Suprapubic skin (tissue), 3 donors: ENCODE results near the gene GLIS1.

Experiments used
- POLR2A ChIP-seq, 2 donors: fragments of 450-650 bp; IDR thresholded peaks; one replicate each; pipeline ENCODE4 v1.6.1; 2017; ENCODE audit warnings: antibody characterized with exemption in 2 of 2, mild to moderate bottlenecking in 2 of 2, moderate library complexity in 2 of 2
- TF ChIP-seq, protein P1 (sequence below), 2 donors: fragments of 200-600 bp in 1 of 2; fragments of 450-650 bp in 1 of 2; sonication (generic) in 1 of 2; IDR thresholded peaks; one replicate each; pipeline ENCODE4 v1.5.1; 2016 to 2019; ENCODE audit warnings: antibody characterized with exemption in 2 of 2, mild to moderate bottlenecking in 1 of 2, moderate library complexity in 1 of 2

DNA sequence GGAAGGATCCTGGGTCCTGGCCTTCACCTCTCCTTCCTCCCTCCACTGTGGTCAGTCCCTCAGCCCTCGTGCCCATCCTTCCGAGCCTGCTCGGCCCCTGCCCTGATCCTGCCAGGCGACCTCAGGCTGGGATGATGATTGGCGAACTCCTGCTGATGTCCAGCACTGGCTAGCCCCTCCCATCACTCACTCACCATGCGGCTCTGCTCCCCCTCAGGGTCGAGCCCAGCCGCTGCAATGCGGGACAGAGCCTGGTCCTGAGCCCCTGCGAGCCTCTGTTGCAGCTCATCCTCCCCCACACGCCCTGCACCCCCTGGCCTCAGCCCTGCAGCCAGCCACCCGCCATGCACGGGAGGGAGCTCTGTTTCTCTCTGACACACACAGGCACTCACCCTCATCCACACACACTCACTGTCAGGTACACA is 179.6 kb downstream of the GLIS1 start:
- TF ChIP-seq, protein P1, sequence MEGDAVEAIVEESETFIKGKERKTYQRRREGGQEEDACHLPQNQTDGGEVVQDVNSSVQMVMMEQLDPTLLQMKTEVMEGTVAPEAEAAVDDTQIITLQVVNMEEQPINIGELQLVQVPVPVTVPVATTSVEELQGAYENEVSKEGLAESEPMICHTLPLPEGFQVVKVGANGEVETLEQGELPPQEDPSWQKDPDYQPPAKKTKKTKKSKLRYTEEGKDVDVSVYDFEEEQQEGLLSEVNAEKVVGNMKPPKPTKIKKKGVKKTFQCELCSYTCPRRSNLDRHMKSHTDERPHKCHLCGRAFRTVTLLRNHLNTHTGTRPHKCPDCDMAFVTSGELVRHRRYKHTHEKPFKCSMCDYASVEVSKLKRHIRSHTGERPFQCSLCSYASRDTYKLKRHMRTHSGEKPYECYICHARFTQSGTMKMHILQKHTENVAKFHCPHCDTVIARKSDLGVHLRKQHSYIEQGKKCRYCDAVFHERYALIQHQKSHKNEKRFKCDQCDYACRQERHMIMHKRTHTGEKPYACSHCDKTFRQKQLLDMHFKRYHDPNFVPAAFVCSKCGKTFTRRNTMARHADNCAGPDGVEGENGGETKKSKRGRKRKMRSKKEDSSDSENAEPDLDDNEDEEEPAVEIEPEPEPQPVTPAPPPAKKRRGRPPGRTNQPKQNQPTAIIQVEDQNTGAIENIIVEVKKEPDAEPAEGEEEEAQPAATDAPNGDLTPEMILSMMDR (IDR thresholded peaks at IDR 0.05) = no peak
- no peak for TF ChIP-seq POLR2A (IDR thresholded peaks at IDR 0.05)
